ENCODE measurements around the gene ADAP2.
"Not testable (repeated sequence)": the region's sequence is repeated elsewhere in the genome, so short reads cannot be mapped to it uniquely, and the experiment has no call there.

The ADAP2 gene

DNA sequence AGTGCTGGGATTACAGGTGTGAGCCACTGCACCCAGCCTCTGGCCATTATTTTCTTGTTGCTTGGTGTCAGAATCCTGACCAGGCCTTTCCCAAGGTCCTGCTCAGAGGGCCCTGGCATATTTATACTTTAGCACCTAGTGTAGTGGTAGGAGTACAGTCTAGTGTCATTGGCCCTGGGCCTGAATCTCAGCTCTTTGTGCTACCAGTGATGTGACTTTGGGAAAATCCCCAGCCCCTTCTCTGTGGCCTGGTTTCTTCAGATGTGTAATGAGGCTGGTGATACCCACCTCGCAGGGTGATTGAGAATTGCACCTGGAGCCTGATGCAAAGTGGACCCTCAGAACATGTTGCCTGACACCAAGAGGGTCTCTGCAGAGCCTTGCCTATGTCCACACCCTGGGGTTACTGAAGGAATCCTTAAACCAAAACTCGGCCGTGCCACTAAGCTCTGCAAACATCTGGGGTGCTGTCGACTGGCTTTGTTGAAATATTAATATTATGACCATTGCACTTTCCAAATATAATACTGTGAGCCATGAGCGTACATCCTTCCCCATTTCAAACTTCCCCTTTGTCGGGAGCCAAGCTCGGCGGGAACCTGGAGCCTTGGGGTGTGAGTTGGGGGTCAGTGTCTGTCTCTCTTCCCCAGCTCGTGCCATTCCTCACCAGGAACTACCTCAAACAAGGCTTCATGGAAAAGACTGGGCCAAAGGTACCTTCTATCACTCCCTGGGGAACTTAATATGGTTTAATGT, 31.1 kb downstream of the ADAP2 start:
- DNase-seq (ENCODE audit: low spot score), result no peak
- TF ChIP-seq, protein P1, sequence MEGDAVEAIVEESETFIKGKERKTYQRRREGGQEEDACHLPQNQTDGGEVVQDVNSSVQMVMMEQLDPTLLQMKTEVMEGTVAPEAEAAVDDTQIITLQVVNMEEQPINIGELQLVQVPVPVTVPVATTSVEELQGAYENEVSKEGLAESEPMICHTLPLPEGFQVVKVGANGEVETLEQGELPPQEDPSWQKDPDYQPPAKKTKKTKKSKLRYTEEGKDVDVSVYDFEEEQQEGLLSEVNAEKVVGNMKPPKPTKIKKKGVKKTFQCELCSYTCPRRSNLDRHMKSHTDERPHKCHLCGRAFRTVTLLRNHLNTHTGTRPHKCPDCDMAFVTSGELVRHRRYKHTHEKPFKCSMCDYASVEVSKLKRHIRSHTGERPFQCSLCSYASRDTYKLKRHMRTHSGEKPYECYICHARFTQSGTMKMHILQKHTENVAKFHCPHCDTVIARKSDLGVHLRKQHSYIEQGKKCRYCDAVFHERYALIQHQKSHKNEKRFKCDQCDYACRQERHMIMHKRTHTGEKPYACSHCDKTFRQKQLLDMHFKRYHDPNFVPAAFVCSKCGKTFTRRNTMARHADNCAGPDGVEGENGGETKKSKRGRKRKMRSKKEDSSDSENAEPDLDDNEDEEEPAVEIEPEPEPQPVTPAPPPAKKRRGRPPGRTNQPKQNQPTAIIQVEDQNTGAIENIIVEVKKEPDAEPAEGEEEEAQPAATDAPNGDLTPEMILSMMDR (IDR thresholded peaks at IDR 0.05; ENCODE audit: extremely low read depth, missing control alignments), result no peak

DNA sequence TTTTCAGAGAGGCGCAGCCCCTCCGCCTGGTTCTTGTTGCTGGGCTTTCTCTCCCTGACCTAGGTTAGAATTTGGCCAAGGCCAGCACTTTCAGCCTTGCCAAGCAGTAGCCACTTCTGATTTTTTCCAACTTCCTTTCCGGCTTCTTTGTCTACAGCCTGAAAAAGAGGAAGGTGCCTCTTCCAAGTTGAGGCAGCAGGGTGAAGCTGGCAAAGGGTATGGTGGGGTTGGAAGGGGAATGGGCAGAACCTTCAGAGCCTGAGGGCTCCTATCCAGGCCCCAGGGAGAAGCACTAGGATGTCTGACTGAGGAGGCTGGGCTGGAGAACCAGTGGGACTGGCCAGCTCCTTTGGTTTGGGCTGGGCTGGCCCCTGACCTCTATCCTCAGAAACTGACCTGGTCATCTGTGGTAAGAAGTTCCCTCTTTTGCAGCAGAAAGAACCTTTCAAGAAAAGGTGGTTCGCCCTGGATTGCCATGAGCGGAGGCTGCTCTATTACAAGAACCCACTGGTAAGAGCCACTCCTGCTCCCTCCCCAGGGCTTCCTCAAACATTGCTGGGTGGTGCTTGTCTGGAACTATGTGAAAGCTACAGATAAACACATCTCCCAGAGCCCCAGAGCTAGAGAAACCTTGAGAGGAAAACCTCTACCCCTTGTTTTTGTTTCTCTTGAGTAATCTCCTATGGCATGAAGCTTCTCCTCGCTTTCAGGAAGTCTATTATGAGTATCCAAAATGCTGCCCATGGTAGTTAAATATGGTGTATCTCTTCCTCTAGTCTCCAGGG, 32.5 kb downstream of the ADAP2 start:
- TF ChIP-seq, protein P1 (IDR thresholded peaks at IDR 0.05; ENCODE audit: extremely low read depth, missing control alignments), result no peak
- no peak for DNase-seq (ENCODE audit: low spot score)

DNA sequence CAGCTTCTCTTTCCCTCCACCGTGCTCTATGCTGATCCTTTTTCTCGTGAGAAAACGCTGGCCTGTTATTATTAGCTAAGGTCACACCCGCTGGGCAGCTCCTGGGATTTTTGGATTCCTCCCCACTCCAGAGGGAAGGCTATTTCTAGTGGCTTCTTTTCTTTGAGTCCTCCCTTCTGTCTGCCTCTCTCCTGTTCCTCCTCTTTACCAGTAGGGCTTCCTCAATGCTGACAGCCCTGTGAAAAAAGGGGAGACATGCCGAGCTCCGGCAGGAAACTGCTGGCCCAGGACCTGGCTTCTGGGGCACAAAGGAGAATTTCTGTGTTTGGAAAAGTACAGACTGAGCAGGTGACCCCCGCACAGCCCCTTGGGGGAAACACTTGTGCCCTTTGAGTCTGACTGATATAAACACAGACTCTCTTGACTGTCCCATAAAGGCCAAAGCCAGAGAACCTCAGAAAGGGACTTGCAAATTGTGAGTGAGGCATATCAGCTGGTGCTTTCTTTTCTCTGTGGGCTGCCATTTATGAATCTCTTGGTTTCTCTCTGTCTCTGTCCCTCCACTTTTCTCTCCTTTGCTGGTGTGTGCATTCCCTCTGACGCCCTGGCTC, 35.1 kb downstream of the ADAP2 start:
- no peak for DNase-seq (ENCODE audit: low spot score)
- TF ChIP-seq, protein P1 (IDR thresholded peaks at IDR 0.05; ENCODE audit: extremely low read depth, missing control alignments), result no peak

DNA sequence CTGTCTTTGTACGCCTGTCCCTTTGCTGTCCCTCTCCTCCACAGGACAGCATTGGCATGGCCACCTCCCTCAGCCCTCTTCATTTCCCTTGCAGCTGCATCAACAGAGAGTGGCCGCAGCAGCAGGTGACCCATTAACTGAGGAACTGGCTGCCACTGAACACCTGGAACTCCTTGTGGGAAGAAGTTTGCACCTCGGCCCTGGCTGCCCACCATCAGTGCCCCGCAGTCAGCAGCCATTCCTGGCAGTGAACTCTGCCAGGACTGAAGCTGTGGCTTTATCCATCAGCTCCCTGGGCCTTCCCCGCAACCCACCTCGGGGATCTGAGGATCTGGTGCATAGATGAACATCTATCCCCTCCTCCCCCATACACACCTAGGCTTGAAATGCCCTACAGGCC, 36.0 kb downstream of the ADAP2 start:
- TF ChIP-seq, protein P1 (IDR thresholded peaks at IDR 0.05; ENCODE audit: extremely low read depth, missing control alignments), result no peak
- DNase-seq (ENCODE audit: low spot score), result no peak

DNA sequence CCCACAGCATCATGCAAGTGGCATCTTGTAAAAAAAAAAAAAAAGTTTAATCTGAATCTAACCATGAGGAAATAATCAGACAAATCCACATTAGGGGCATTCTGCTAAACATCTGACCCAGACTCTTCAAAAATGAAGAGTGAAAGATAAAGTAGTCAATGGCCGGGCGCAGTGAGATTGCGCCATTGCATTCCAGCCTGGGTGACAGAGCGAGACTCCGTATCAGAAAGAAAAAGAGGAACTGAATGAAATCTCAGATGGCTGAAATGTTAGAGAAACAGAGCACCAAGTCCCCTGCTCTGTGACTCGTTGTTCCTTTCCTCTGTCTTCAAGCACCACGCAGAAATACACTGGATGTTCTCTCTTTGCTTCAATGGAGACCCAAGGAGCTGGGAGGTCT, 36.4 kb downstream of the ADAP2 start:
- TF ChIP-seq, protein P1 (IDR thresholded peaks at IDR 0.05; ENCODE audit: extremely low read depth, missing control alignments), result no peak
- DNase-seq (ENCODE audit: low spot score), result no peak

DNA sequence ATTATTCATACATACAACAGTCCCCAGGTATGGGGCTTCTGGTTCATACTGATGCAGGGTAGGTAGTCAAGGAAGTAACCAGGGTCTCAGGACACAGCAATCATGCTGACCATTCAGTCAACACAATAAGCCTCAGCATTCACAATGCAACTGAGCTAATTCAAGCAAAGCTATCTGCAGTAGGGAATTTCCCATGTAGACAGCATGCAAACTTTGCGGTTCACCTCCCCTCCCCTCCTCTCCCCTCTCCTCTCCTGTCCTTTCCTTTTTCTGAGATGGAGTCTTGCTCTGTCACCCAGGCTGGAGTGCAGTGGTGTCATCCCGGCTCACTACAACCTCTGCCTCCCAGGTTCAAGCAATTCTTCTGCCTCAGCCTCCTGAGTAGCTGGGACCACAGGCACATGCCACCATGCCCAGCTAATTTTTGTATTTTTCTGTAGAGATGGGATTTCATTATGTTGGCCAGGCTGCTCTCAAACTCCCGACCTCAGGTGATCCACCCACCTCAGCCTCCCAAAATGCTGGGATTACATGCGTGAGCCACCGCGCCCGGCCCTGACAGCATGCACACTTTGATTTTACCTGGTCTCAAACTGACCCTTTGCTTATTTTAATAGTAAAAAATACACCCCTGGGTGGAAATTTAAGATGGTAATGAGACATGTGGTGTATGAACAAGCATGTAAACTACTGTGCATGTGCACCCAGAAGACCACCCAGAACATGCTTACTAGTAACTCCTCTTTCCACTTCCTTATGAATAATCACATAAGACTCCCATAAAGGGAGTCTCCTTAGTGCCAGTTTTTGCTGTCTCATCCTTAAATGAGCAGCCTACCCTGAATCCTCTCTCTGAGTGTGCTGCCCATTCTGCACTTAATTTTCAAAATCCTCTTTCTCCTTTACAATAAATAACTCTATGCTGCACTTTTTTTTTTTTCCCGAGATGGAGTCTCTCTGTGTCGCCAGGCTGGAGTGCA, 39.8 kb downstream of the ADAP2 start:
- TF ChIP-seq, protein P1 (IDR thresholded peaks at IDR 0.05; ENCODE audit: extremely low read depth, missing control alignments), result no peak
- DNase-seq (ENCODE audit: low spot score), result peak; percentile 48

DNA sequence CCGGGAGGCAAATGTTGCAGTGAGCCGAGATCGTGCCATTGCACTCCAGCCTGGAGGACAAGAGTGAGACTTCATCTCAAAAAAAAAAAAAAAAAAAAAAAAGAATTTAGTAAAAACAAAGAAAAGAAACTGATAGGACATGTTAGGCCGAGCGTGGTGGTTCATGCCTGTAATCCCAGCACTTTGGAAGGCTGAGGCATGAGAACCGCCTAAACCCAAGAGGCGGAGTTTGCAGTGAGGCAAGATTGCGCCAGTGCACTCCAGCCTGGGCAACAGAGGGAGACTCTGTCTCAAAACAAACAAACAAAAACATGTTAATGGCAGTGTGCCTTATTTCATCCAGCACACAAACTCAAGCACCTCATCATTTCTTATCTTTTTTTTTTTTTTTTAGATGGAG, 42.6 kb downstream of the ADAP2 start:
- DNase-seq (ENCODE audit: low spot score), result not testable (repeated sequence)
